ENCODE measurements around the gene C9orf50.

The C9orf50 gene

DNA sequence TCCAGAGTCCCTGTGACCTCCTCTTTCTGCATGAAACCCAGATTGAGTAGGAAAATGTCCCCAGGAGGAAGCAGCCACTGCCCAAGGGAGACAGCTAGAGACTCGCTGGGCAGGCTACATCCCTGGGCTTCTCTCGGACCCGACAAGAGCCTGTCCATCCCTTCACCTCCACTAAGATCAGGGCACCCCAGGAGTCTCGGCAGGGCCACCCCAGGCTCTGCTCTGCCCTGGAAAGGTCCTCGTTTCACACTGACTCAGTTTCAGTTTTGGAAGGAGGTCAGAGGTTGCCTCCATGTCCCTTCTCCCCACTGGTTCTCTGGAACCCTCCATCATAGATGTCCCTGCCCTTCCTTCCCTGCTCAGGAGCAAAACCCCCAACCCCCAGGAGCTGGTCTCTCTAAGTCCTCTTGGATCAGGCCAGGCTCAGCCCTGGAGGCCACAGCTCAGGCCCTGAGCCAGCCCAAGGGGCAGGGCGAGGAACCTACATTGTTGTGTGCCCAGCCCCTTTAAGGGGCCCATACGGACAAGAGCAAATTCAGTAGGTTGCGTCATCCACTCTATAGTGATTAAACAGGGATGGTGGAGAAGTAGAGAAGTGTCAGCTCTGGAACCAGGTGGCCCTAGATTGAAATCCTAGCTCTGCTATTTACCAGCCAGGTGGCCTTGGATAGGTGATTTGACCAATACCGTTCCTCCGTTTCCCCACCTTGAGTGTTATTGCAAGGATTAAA, 37.4 kb downstream of the C9orf50 start:
- TF ChIP-seq, protein P1, sequence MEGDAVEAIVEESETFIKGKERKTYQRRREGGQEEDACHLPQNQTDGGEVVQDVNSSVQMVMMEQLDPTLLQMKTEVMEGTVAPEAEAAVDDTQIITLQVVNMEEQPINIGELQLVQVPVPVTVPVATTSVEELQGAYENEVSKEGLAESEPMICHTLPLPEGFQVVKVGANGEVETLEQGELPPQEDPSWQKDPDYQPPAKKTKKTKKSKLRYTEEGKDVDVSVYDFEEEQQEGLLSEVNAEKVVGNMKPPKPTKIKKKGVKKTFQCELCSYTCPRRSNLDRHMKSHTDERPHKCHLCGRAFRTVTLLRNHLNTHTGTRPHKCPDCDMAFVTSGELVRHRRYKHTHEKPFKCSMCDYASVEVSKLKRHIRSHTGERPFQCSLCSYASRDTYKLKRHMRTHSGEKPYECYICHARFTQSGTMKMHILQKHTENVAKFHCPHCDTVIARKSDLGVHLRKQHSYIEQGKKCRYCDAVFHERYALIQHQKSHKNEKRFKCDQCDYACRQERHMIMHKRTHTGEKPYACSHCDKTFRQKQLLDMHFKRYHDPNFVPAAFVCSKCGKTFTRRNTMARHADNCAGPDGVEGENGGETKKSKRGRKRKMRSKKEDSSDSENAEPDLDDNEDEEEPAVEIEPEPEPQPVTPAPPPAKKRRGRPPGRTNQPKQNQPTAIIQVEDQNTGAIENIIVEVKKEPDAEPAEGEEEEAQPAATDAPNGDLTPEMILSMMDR (IDR thresholded peaks at IDR 0.05) = no peak
- no peaks in the 10 kb centered on the region for H3K27me3 ChIP-seq
- no peaks in the 10 kb centered on the region for H3K36me3 ChIP-seq
- no peak overlapping the region for H3K4me3 ChIP-seq
- no peak overlapping the region for H3K27ac ChIP-seq
- intact Hi-C loops (cut with DNase I; ENCODE audit: low total_unique reads) = no loop called here
- no peak for DNase-seq
- no peaks in the 10 kb centered on the region for H3K9me3 ChIP-seq
- H3K4me1 ChIP-seq = peaks cover 0 to 4% (median 0%) of the 10 kb centered on the region in 4 donors

DNA sequence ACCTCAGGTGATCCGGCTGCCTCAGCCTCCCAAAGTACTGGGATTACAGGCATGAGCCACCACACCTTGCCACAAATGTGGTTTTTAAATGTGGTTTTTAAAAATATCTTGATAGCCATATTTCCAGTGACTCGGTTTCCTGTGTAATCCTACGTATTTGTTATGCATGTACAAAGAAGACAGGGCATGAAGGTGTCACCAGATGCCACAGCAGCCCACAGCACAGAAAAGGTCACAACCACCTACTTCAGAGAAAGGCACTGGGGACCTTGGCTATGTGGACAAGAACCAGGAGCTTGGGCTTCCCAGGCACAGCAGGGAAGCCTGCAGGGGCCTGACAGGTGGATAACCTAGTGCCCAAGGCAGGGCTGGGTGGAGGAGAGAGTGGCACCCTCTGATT, 38.0 kb downstream of the C9orf50 start:
- no peaks in the 10 kb centered on the region for H3K9me3 ChIP-seq
- peaks cover 0 to 4% (median 0%) of the 10 kb centered on the region in 4 donors for H3K4me1 ChIP-seq
- no peak overlapping the region for H3K27ac ChIP-seq
- no peak overlapping the region for H3K4me3 ChIP-seq
- H3K27me3 ChIP-seq = no peaks in the 10 kb centered on the region
- no peaks in the 10 kb centered on the region for H3K36me3 ChIP-seq
- intact Hi-C loops (cut with DNase I; ENCODE audit: low total_unique reads) = no loop called here
- TF ChIP-seq, protein P1 (IDR thresholded peaks at IDR 0.05) = no peak
- DNase-seq = no peak

DNA sequence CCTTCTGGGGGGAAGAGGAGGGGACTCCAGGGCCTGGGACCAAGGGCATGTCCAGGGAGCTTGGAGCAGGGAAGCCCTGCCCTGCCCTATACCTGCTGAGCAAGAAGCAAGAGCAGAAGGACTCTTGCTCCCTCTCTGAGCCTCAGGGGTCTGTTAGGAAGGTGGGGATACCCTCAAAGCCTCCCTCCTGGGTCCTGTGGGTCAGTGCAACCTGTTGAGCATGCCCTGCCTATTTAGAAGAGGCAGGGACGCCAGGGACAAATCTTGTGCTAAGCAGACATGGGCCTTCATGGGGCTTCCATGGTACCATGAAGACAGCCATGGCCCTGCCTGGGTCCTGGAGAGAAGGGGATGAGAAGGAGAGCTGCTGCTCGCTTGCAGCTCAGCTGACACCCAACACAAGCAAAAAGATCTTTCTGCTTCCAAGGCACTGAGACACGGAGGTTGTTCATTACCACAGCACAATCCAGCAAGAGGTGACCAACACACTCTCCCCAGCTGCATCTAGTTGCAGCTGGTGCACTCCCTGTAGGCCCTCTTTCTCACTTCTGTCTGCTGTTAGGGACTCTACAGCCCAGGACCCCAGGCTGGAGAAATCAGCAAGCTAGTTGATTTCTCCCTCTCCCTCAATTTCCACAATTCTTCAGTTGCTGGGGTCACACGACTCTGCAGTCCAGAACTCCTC, 39.3 kb downstream of the C9orf50 start:
- H3K9me3 ChIP-seq = no peaks in the 10 kb centered on the region
- no peak for DNase-seq
- H3K4me1 ChIP-seq = peaks cover 0 to 4% (median 1%) of the 10 kb centered on the region in 4 donors
- no peak overlapping the region for H3K27ac ChIP-seq
- intact Hi-C loops (cut with DNase I; ENCODE audit: low total_unique reads) = no loop called here
- no peaks in the 10 kb centered on the region for H3K27me3 ChIP-seq
- TF ChIP-seq, protein P1 (IDR thresholded peaks at IDR 0.05) = no peak
- no peaks in the 10 kb centered on the region for H3K36me3 ChIP-seq
- no peak overlapping the region for H3K4me3 ChIP-seq

DNA sequence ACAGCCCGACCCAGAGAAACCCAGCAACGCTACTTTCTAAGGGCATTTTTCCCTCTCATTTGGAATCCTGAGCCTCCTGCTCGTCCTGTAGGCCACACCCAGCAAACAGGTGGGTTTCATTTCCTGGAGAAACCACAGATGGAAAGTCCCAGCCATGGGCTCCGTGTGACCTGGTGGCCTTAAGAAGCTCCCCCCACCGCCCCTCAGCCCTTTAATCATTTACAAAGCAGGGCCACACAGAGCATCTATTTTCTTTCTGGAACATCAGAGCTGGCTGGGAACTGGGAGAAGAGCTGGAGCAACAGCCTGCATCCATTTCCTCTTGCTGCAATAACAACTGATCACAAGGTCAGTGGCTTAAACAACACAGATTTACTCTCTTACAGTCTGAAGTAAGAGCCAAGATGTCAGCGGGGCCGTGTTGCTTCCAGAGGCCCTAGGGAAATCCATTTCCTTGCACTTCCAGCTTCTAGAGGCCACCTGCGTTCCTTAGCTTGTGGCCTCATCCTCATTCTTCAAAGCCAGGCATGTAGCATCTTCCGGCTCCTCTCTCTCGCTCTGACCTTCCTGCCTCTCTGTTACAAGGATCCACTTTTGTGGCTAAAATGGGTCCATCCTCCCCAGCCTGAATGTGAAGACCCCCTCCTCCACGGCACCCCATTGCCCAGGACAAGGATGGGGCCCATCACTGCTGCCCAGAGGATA, 40.5 kb downstream of the C9orf50 start:
- H3K27me3 ChIP-seq = no peaks in the 10 kb centered on the region
- H3K4me3 ChIP-seq = no peak overlapping the region
- DNase-seq = no peak
- peaks cover 0 to 4% (median 1%) of the 10 kb centered on the region in 4 donors for H3K4me1 ChIP-seq
- TF ChIP-seq, protein P1 (IDR thresholded peaks at IDR 0.05) = no peak
- H3K9me3 ChIP-seq = no peaks in the 10 kb centered on the region
- no peak overlapping the region for H3K27ac ChIP-seq
- intact Hi-C loops (cut with DNase I; ENCODE audit: low total_unique reads) = no loop called here
- H3K36me3 ChIP-seq = no peaks in the 10 kb centered on the region

GRCh38 chr9:129579294-129579693, 41.6 kb downstream of the C9orf50 start:
- TF ChIP-seq, protein P1 (IDR thresholded peaks at IDR 0.05) = no peak
- Histone ChIP-seq H3K9me3 (no peaks in the 10 kb centered on the region), H3K27me3 (no peaks in the 10 kb centered on the region), H3K36me3 (no peaks in the 10 kb centered on the region), H3K4me1 (peaks cover 0 to 3% (median 1%) of the 10 kb centered on the region in 4 donors), H3K4me3 (no peak overlapping the region), H3K27ac (no peak overlapping the region)
- intact Hi-C loops (cut with DNase I; ENCODE audit: low total_unique reads) = no loop called here
- no peak for DNase-seq
